H1 (cell line): ENCODE results near the gene FBXO8. TPM values are rescaled to one million over a fixed set of nuclear protein-coding genes. Genes with fewer than 3 reads are reported as not detected.

Source experiments
- CTCF ChIA-PET: fragments of 300-600 bp; sonication (Branson Sonifier 250); formaldehyde crosslinking; loops from one replicate; lab custom pipeline; 2021; ENCODE audit not compliant: partially characterized antibody; lab: Charles Lee
- POLR2A ChIA-PET: fragments of 300-600 bp; sonication (Branson Sonifier 250); formaldehyde crosslinking; loops from one replicate; lab custom pipeline; 2021; ENCODE audit warnings: inconsistent platforms; ENCODE audit not compliant: partially characterized antibody; lab: Charles Lee
- DNase-seq, 2 experiments: peaks; one replicate each; pipeline versions ENCODE4 v3.0.0 to v3.0.0-alpha.2; 2010 to 2022; ENCODE audit warnings: low spot score in 2 of 2, low read depth in 1 of 2, mixed read lengths in 1 of 2
- FAIRE-seq: peaks from 2 replicates; lab custom pipeline; 2011; peaks lifted over from hg19 to GRCh38; lab: Jason Lieb, UNC
- H2AFZ ChIP-seq: 2 replicates; pipeline ENCODE4 v1.8.1; 2012; ENCODE audit warnings: low read length, inconsistent platforms
- H2AK5ac ChIP-seq: 2 replicates; pipeline ENCODE4 v1.6.1; 2013; ENCODE audit warnings: low read depth, low read length
- H2BK120ac ChIP-seq: replicated peaks from 2 replicates; pipeline ENCODE3; 2013; ENCODE audit warnings: low read depth, low read length, inconsistent platforms
- H2BK12ac ChIP-seq: 2 replicates; pipeline ENCODE4 v1.6.1; 2013; ENCODE audit warnings: low read depth, low read length
- H2BK15ac ChIP-seq: 2 replicates; pipeline ENCODE4 v1.6.1; 2013; ENCODE audit warnings: low read length
- H2BK20ac ChIP-seq: 2 replicates; pipeline ENCODE4 v1.6.1; 2013; ENCODE audit warnings: low read length
- H2BK5ac ChIP-seq: 2 replicates; pipeline ENCODE4 v1.6.1; 2013; ENCODE audit warnings: low read depth, low read length
- H3K14ac ChIP-seq: 2 replicates; pipeline ENCODE4 v1.6.1; 2013; ENCODE audit warnings: inconsistent platforms; ENCODE audit not compliant: insufficient read length
- H3K18ac ChIP-seq: 2 replicates; pipeline ENCODE4 v1.6.1; 2013; ENCODE audit warnings: low read length; ENCODE audit errors: extremely low read depth
- H3K23ac ChIP-seq: 2 replicates; pipeline ENCODE4 v1.6.1; 2013; ENCODE audit warnings: inconsistent platforms; ENCODE audit not compliant: insufficient read length
- H3K23me2 ChIP-seq: 2 replicates; pipeline ENCODE4 v1.6.1; 2013; ENCODE audit warnings: low read depth, low read length
- H3K27ac ChIP-seq: 2 replicates; pipeline ENCODE4 v1.6.1; 2011; ENCODE audit warnings: low read depth, low read length, inconsistent platforms
- H3K27me3 ChIP-seq, 4 experiments: replicated peaks in 1 of 4; 1 replicate in 1 of 4; 2 replicates in 3 of 4; pipeline versions ENCODE4 v1.6.1 to v1.8.1; 2011 to 2013; ENCODE audit warnings: low read length in 3 of 4, mild to moderate bottlenecking in 3 of 4, inconsistent platforms in 2 of 4, mixed read lengths in 2 of 4, moderate library complexity in 1 of 4; ENCODE audit not compliant: control insufficient read depth in 3 of 4, insufficient read depth in 3 of 4; ENCODE audit errors: extremely low read depth in 1 of 4
- H3K36me3 ChIP-seq, 4 experiments: 2 replicates each; pipeline versions ENCODE4 v1.6.1 to v1.8.1; 2011 to 2013; ENCODE audit warnings: mild to moderate bottlenecking in 4 of 4, low read length in 3 of 4, moderate library complexity in 2 of 4, control low read depth in 1 of 4, inconsistent platforms in 1 of 4; ENCODE audit not compliant: insufficient read depth in 4 of 4, control insufficient read depth in 2 of 4
- H3K4ac ChIP-seq: replicated peaks from 2 replicates; pipeline ENCODE3; 2013; ENCODE audit warnings: low read length, low read depth, mixed read lengths, inconsistent platforms; ENCODE audit not compliant: insufficient read length
- H3K4me1 ChIP-seq, 4 experiments: replicated peaks in 1 of 4; 1 replicate in 1 of 4; 2 replicates in 3 of 4; pipeline versions ENCODE4 v1.6.1 to v1.8.1; 2011 to 2013; ENCODE audit warnings: low read length in 3 of 4, inconsistent platforms in 2 of 4, mixed read lengths in 1 of 4; ENCODE audit not compliant: insufficient read depth in 4 of 4, control insufficient read depth in 3 of 4
- H3K4me2 ChIP-seq, 2 experiments: 2 replicates each; pipeline versions ENCODE4 v1.6.1 to v1.8.1; 2011 to 2013; ENCODE audit warnings: low read depth in 2 of 2, low read length in 2 of 2, control low read depth in 1 of 2, inconsistent platforms in 1 of 2, mild to moderate bottlenecking in 1 of 2; ENCODE audit not compliant: insufficient read depth in 1 of 2
- H3K4me3 ChIP-seq, 4 experiments: fragments of 200-600, 300-600 bp in 1 of 4; sonication (generic), shearing (Covaris generic), sonication (Bioruptor Twin) in 1 of 4; 2 replicates each; pipeline versions ENCODE4 v1.5.1 to v1.8.1; 2011 to 2016; ENCODE audit warnings: low read length in 4 of 4, low read depth in 3 of 4, control low read depth in 2 of 4, inconsistent platforms in 2 of 4, mild to moderate bottlenecking in 2 of 4, mixed read lengths in 1 of 4, moderate library complexity in 1 of 4; ENCODE audit not compliant: insufficient read depth in 2 of 4; ENCODE audit errors: extremely low read depth in 1 of 4
- H3K56ac ChIP-seq: replicated peaks from 2 replicates; pipeline ENCODE3; 2013; ENCODE audit warnings: low read depth, mild to moderate bottlenecking, mixed read lengths, low read length, inconsistent platforms; ENCODE audit not compliant: insufficient read length
- H3K79me1 ChIP-seq: 2 replicates; pipeline ENCODE4 v1.6.1; 2013; ENCODE audit warnings: low read depth, low read length, control low read depth
- H3K79me2 ChIP-seq, 2 experiments: 2 replicates each; pipeline versions ENCODE4 v1.6.1 to v1.8.1; 2012 to 2013; ENCODE audit warnings: low read length in 2 of 2, mild to moderate bottlenecking in 2 of 2, inconsistent platforms in 1 of 2; ENCODE audit not compliant: insufficient read depth in 2 of 2, control insufficient read depth in 1 of 2
- H3K9ac ChIP-seq, 4 experiments: replicated peaks in 1 of 4; 1 replicate in 1 of 4; 2 replicates in 3 of 4; pipeline versions ENCODE4 v1.6.1 to v1.8.1; 2011 to 2013; ENCODE audit warnings: low read depth in 3 of 4, low read length in 3 of 4, control low read depth in 2 of 4, mild to moderate bottlenecking in 2 of 4, moderate library complexity in 2 of 4, inconsistent platforms in 1 of 4; ENCODE audit errors: extremely low read depth in 1 of 4
- H3K9me3 ChIP-seq, 2 experiments: 2 replicates each; pipeline versions ENCODE4 v1.6.1 to v1.8.1; 2012 to 2013; ENCODE audit warnings: mild to moderate bottlenecking in 2 of 2, moderate library complexity in 2 of 2, control low read depth in 1 of 2, inconsistent platforms in 1 of 2, low read depth in 1 of 2, low read length in 1 of 2, mixed read lengths in 1 of 2; ENCODE audit not compliant: insufficient read depth in 2 of 2
- H4K20me1 ChIP-seq, 2 experiments: replicated peaks in 1 of 2; 2 replicates each; pipeline versions ENCODE3 to v1.8.1; 2011 to 2013; ENCODE audit warnings: inconsistent platforms in 2 of 2, low read length in 2 of 2, mild to moderate bottlenecking in 1 of 2; ENCODE audit not compliant: insufficient read depth in 2 of 2, control insufficient read depth in 1 of 2
- H4K5ac ChIP-seq: 2 replicates; pipeline ENCODE4 v1.6.1; 2013; ENCODE audit warnings: low read length, low read depth, mixed read lengths, inconsistent platforms; ENCODE audit not compliant: insufficient read length
- H4K8ac ChIP-seq: 2 replicates; pipeline ENCODE4 v1.8.0; 2013; ENCODE audit warnings: mild to moderate bottlenecking, moderate library complexity, low read length, inconsistent platforms; ENCODE audit not compliant: insufficient read depth; ENCODE audit errors: extremely low read depth
- H4K91ac ChIP-seq: replicated peaks from 2 replicates; pipeline ENCODE3; 2013; ENCODE audit warnings: low read length, mixed read lengths, inconsistent platforms; ENCODE audit not compliant: insufficient read length
- CBX5 ChIP-seq: fragments of 300-800, 300-1000 bp; sonication (generic); IDR thresholded peaks from 2 replicates; pipeline ENCODE4 v1.7.1; 2016; ENCODE audit warnings: antibody characterized with exemption, low read length, low read depth
- CEBPB ChIP-seq: IDR thresholded peaks from 2 replicates; pipeline ENCODE4 v1.6.1; 2012; ENCODE audit warnings: low read depth, low read length
- CHD1 ChIP-seq: IDR thresholded peaks from 2 replicates; pipeline ENCODE4 v1.6.1; 2012; ENCODE audit warnings: low read depth, low read length, improper control_type of control experiment
- CHD2 ChIP-seq: IDR thresholded peaks from 2 replicates; pipeline ENCODE4 v1.6.1; 2012; ENCODE audit warnings: low read length, improper control_type of control experiment
- EZH2 ChIP-seq: fragments of 200-600 bp; sonication (generic); IDR thresholded peaks from 2 replicates; pipeline ENCODE4 v1.7.1; 2012; ENCODE audit warnings: low read depth, mild to moderate bottlenecking, moderate library complexity, low read length, inconsistent platforms; ENCODE audit not compliant: severe bottlenecking
- GTF2F1 ChIP-seq: IDR thresholded peaks from 2 replicates; pipeline ENCODE4 v1.6.1; 2012; ENCODE audit warnings: low read depth, low read length, improper control_type of control experiment, borderline replicate concordance
- JUND ChIP-seq: IDR thresholded peaks from 2 replicates; pipeline ENCODE4 v1.6.1; 2011; ENCODE audit warnings: mild to moderate bottlenecking, improper control_type of control experiment, low read length
- RFX5 ChIP-seq: IDR thresholded peaks from 2 replicates; pipeline ENCODE4 v1.6.1; 2011; ENCODE audit warnings: low read depth, low read length, improper control_type of control experiment, borderline replicate concordance
- SIX5 ChIP-seq: IDR thresholded peaks from 2 replicates; pipeline ENCODE4 v1.6.1; 2011; ENCODE audit warnings: mild to moderate bottlenecking, low read depth, low read length
- TAF1 ChIP-seq: IDR thresholded peaks from 2 replicates; pipeline ENCODE4 v1.6.1; 2011; ENCODE audit warnings: mild to moderate bottlenecking, low read depth, low read length
- TBP ChIP-seq: IDR thresholded peaks from 2 replicates; pipeline ENCODE4 v1.6.1; 2011; ENCODE audit warnings: low read depth, low read length, improper control_type of control experiment
- TCF12 ChIP-seq: IDR thresholded peaks from 2 replicates; pipeline ENCODE4 v1.6.1; 2011; ENCODE audit warnings: low read depth, mild to moderate bottlenecking, low read length
- TEAD4 ChIP-seq: IDR thresholded peaks from 2 replicates; pipeline ENCODE4 v1.6.1; 2012; ENCODE audit warnings: low read depth, low read length, inconsistent platforms, mixed read lengths
- WGBS, 2 experiments: shearing (Covaris generic) in 1 of 2; methylation state at CpG; one replicate each; pipeline versions ENCODE4 v1.1.6 to v1.1.7; 2013 to 2015; ENCODE audit warnings: low lambda C conversion rate in 2 of 2, mixed read lengths in 2 of 2, inconsistent platforms in 1 of 2, low coverage in 1 of 2, missing lambda C conversion rate in 1 of 2; ENCODE audit not compliant: insufficient replicate concordance in 2 of 2, insufficient coverage in 1 of 2, insufficient read length in 1 of 2; ENCODE audit errors: extremely low coverage in 1 of 2, missing lambda C conversion rate in 1 of 2; 5-methylcytosine and 5-hydroxymethylcytosine counted together
- polyA plus RNA-seq, 7 experiments: library from polyadenylated mRNA; depleted of rRNA in 3 of 7; stranded (reverse) in 5 of 7; unstranded in 2 of 7; fragments of >200 nt in 5 of 7; fragments of 200-250 nt in 2 of 7; gene quantifications; 1 replicate in 5 of 7; 2 replicates in 1 of 7; 4 replicates in 1 of 7; pipeline versions ENCODE4 v1.2.1 to v1.2.3, GENCODE V29; 2011 to 2013; ENCODE audit warnings: missing spikeins in 2 of 7, mixed read lengths in 2 of 7
- total RNA-seq: library from RNA; stranded (reverse); fragmentation: NEBNext Ultra II Directional; extraction: Animal tissue kit (Norgen Biotek cat#: 25700); gene quantifications from 2 replicates; pipeline ENCODE4 v1.2.1, GENCODE V29; 2021
- TF ChIP-seq, protein P1 (sequence below): IDR thresholded peaks from 2 replicates; pipeline ENCODE4 v1.6.1; 2012; ENCODE audit warnings: inconsistent platforms

The FBXO8 gene
- total and polyA plus RNA-seq, 2 of the 8 experiments (the other 6 are each of a cell fraction or from before 2014, with no cell fraction given), result 5.1 to 7.5 TPM

GRCh38 chr4:174244441-174244840 is 39.0 kb downstream of the FBXO8 start:
- no peaks in the 10 kb centered on the region for H3K4me1 ChIP-seq

More at GRCh38 chr4:174244441-174244840, 39.0 kb downstream of the FBXO8 start:
- H4K8ac ChIP-seq, result no peak overlapping the region
- H4K91ac ChIP-seq, result no peak overlapping the region
- no peak overlapping the region for H2BK15ac ChIP-seq
- H3K23ac ChIP-seq, result no peak overlapping the region
- CTCF ChIA-PET, result interaction anchor here (1.4 kb wide), 1 partner anchor 18 kb away, joined by 4 read pairs; no protein-coding TSS in a partner anchor
- no peak overlapping the region for H3K9ac ChIP-seq
- H3K4me2 ChIP-seq, result no peak overlapping the region
- no peaks in the 10 kb centered on the region for H3K23me2 ChIP-seq
- H3K27ac ChIP-seq, result no peak overlapping the region
- H2AFZ ChIP-seq, result no peak overlapping the region
- H4K20me1 ChIP-seq, result no peaks in the 10 kb centered on the region
- no peak overlapping the region for H3K4me3 ChIP-seq
- no peak overlapping the region for H2AK5ac ChIP-seq
- no peak overlapping the region for H3K14ac ChIP-seq
- no peak overlapping the region for H2BK20ac ChIP-seq
- no peaks in the 10 kb centered on the region for H3K36me3 ChIP-seq
- no peak overlapping the region for H2BK120ac ChIP-seq
- H3K9me3 ChIP-seq, result no peaks in the 10 kb centered on the region
- no peak for TF ChIP-seq TAF1
- no peak for TF ChIP-seq TBP
- TF ChIP-seq, protein P1, sequence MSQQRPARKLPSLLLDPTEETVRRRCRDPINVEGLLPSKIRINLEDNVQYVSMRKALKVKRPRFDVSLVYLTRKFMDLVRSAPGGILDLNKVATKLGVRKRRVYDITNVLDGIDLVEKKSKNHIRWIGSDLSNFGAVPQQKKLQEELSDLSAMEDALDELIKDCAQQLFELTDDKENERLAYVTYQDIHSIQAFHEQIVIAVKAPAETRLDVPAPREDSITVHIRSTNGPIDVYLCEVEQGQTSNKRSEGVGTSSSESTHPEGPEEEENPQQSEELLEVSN, result no peak
- no peak for TF ChIP-seq CHD1
- TF ChIP-seq TCF12, result no peak
- TF ChIP-seq JUND, result no peak
- no peak for TF ChIP-seq TEAD4
- TF ChIP-seq GTF2F1, result no peak
- TF ChIP-seq RFX5, result no peak
- TF ChIP-seq CBX5, result no peak
- no peak for TF ChIP-seq SIX5
- no peak for TF ChIP-seq CHD2
- TF ChIP-seq EZH2, result no peak
- TF ChIP-seq CEBPB, result no peak
- TF ChIP-seq, all 59 proteins: peak for 0
- Histone ChIP-seq H4K5ac (no peak overlapping the region), H3K18ac (no peak overlapping the region), H3K56ac (no peak overlapping the region), H2BK12ac (no peak overlapping the region), H2BK5ac (no peak overlapping the region), H3K79me1 (no peaks in the 10 kb centered on the region), H3K4ac (no peak overlapping the region), H3K79me2 (no peaks in the 10 kb centered on the region), H3K27me3 (no peaks in the 10 kb centered on the region)
- POLR2A ChIA-PET, result no interaction called here
- 100% methylated on average over 1 of the region's 1 CpG; no CpG with 5 or more reads in 1 of the 2 experiments for WGBS, 2 experiments
- FAIRE-seq (no peak), DNase-seq (no peak)
